Smooth muscle cell (in vitro differentiated cells): ENCODE data around the gene RAB27A. TPM values are rescaled to one million over a fixed set of nuclear protein-coding genes. Genes with fewer than 3 reads are reported as not detected.
A peak's percentile ranks its signal among the peaks of the same experiment; 100 is the strongest.

Source experiments
- DNase-seq: peaks from one replicate; lab custom pipeline; 2025; ENCODE audit not compliant: unreplicated experiment; lab: John Stamatoyannopoulos, UW
- H2AFZ ChIP-seq: fragments of 200-600 bp; sonication (generic); 2 replicates; pipeline ENCODE4 v1.6.0; 2016; ENCODE audit warnings: antibody characterized with exemption, low read depth, mild to moderate bottlenecking
- H3F3A ChIP-seq: fragments of 200-600 bp; sonication (generic); 2 replicates; pipeline ENCODE4 v1.6.0; 2017; ENCODE audit warnings: antibody characterized with exemption, low read depth
- H3K27ac ChIP-seq: fragments of 200-600 bp; sonication (generic); 2 replicates; pipeline ENCODE4 v1.5.1; 2016; ENCODE audit warnings: low read depth, mild to moderate bottlenecking
- H3K27me3 ChIP-seq: fragments of 200-600 bp; sonication (generic); 2 replicates; pipeline ENCODE4 v1.6.1; 2016; ENCODE audit warnings: low read depth, mild to moderate bottlenecking
- H3K36me3 ChIP-seq: fragments of 200-600 bp; sonication (generic); 2 replicates; pipeline ENCODE4 v1.5.1; 2016; ENCODE audit warnings: low read depth
- H3K4me1 ChIP-seq: fragments of 200-600 bp; sonication (generic); 2 replicates; pipeline ENCODE4 v1.5.1; 2016; ENCODE audit warnings: low read depth
- H3K4me2 ChIP-seq: fragments of 200-600 bp; sonication (generic); 2 replicates; pipeline ENCODE4 v1.6.0; 2016; ENCODE audit warnings: mild to moderate bottlenecking
- H3K4me3 ChIP-seq: fragments of 200-600 bp; sonication (generic); 2 replicates; pipeline ENCODE4 v1.5.1; 2016; ENCODE audit warnings: mild to moderate bottlenecking
- H3K79me2 ChIP-seq: fragments of 200-600 bp; sonication (generic); 2 replicates; pipeline ENCODE4 v1.6.0; 2016; ENCODE audit warnings: low read depth, mild to moderate bottlenecking
- H3K9ac ChIP-seq: fragments of 200-600 bp; sonication (generic); 2 replicates; pipeline ENCODE4 v1.6.0; 2016; ENCODE audit warnings: low read depth
- H3K9me3 ChIP-seq: fragments of 200-600 bp; sonication (generic); replicated peaks from 2 replicates; pipeline ENCODE4 v1.5.1; 2016; ENCODE audit warnings: low read depth
- H4K20me1 ChIP-seq: fragments of 200-600 bp; sonication (generic); 2 replicates; pipeline ENCODE4 v1.6.0; 2016; ENCODE audit warnings: low read depth
- WGBS: methylation state at CpG from one replicate; pipeline ENCODE4 v1.1.7; 2016; ENCODE audit warnings: low lambda C conversion rate; 5-methylcytosine and 5-hydroxymethylcytosine counted together
- polyA plus RNA-seq: library from polyadenylated mRNA; unstranded; fragments of >200 nt; fragmentation: Nextera tagmentation; extraction: Ambion mirVana; gene quantifications from 2 replicates; pipeline ENCODE4 v1.2.1, GENCODE V29; 2016
- total RNA-seq: library from RNA; depleted of rRNA; stranded (reverse); fragments of >200 nt; gene quantifications from 2 replicates; pipeline ENCODE4 v1.2.3, GENCODE V29; 2014
- TF ChIP-seq, protein P1 (sequence below): fragments of 200-600 bp; sonication (generic); IDR thresholded peaks from 2 replicates; pipeline ENCODE4 v1.5.1; 2017; ENCODE audit warnings: borderline replicate concordance, mild to moderate bottlenecking, antibody characterized with exemption; ENCODE audit not compliant: insufficient read depth, poor library complexity, severe bottlenecking

The RAB27A gene
- 14.6 and 18.0 TPM in 2 replicates for total RNA-seq
- polyA plus RNA-seq = 15.6 and 16.6 TPM in 2 replicates

DNA sequence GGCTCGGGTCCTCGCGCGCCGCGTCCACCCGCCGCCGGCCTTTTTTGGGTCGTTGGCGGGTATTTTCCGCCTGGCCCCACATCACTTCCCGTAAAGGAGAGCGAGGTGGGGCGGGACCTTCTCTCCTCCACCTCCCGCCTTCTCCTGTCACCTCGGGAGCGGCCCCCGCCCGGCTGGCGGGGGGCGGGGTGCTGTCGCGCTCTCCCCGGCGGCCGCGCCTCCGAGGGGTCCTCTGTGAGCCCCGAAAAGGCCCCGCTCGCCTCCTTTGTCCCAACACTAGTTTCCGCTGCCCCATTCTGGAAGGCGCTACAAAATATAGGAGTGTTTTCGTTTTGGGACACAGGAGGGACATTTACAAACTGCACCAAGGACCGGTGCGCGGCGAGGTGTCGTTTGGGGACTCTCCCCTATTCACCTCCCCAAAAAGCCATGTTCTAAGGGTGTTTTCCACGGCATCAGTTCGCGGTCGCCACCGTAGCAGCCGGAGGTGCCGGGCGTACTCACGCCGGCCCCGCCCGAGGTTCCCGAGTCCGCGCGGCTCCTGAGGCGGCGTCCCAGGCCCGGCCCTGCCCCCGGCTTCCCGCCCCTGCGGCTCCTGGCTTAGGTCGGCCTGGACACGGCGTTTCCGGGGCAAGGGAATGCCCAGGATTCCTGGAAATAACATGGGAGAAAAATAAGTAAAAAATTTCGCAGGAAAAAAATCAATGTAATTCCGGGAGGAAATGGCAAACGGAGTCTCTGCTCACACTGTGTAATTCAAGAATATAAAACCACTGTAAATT, at the start of gene RAB27A:
TSS of gene RAB27A (minus strand) at position 68 of the 782 bp plus-strand sequence. CDS start 54,879 bp downstream, outside the sequence.
- peak within 1 kb of the TSS; percentile 90 for H3K9ac ChIP-seq
- peak within 1 kb of the TSS; percentile 99 for H2AFZ ChIP-seq
- H3K4me1 ChIP-seq = peaks cover 7% of the 10 kb centered on the region
- peaks cover 36% of the 10 kb centered on the region for H3K79me2 ChIP-seq
- under 1% methylated on average over 51 of the region's 69 CpGs for WGBS
- peak within 1 kb of the TSS; percentile 82 for H3K27ac ChIP-seq
- H4K20me1 ChIP-seq = no peaks in the 10 kb centered on the region
- no peaks in the 10 kb centered on the region for H3F3A ChIP-seq
- H3K4me3 ChIP-seq = peak within 1 kb of the TSS; percentile 99
- H3K9me3 ChIP-seq = no peaks in the 10 kb centered on the region
- H3K27me3 ChIP-seq = no peaks in the 10 kb centered on the region
- no peaks in the 10 kb centered on the region for H3K36me3 ChIP-seq
- H3K4me2 ChIP-seq = peak within 1 kb of the TSS; percentile 99
- peak; percentile 40 for DNase-seq
- TF ChIP-seq, protein P1, sequence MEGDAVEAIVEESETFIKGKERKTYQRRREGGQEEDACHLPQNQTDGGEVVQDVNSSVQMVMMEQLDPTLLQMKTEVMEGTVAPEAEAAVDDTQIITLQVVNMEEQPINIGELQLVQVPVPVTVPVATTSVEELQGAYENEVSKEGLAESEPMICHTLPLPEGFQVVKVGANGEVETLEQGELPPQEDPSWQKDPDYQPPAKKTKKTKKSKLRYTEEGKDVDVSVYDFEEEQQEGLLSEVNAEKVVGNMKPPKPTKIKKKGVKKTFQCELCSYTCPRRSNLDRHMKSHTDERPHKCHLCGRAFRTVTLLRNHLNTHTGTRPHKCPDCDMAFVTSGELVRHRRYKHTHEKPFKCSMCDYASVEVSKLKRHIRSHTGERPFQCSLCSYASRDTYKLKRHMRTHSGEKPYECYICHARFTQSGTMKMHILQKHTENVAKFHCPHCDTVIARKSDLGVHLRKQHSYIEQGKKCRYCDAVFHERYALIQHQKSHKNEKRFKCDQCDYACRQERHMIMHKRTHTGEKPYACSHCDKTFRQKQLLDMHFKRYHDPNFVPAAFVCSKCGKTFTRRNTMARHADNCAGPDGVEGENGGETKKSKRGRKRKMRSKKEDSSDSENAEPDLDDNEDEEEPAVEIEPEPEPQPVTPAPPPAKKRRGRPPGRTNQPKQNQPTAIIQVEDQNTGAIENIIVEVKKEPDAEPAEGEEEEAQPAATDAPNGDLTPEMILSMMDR = no peak

DNA sequence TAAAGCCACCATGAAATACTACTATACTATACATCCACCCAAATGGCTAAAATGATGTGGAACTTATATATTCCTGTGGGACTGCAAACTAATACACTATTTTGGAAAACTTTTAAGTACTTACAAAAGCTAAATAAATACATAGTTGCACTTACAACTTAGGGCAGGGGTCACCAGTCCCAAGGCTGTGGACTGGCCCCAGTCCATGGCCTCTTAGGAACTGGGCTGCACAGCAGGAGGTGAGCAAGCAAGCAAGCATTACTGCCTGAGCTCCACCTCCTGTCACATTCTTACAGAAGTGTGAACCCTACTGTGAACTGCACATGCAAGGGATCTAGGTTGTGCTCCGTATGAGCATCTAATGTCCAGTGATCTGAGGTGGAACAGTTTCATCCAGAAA, 47.5 kb upstream of the RAB27A start:
- 85% methylated on average over 1 of the region's 1 CpG for WGBS
- Histone ChIP-seq H2AFZ (no peak overlapping the region), H3K9me3 (no peaks in the 10 kb centered on the region), H3K4me2 (no peak overlapping the region), H3K79me2 (no peaks in the 10 kb centered on the region), H3K27me3 (no peaks in the 10 kb centered on the region), H3K27ac (no peak overlapping the region), H3K36me3 (peaks cover 5% of the 10 kb centered on the region), H3K4me3 (no peak overlapping the region), H3K4me1 (no peaks in the 10 kb centered on the region), H3F3A (no peaks in the 10 kb centered on the region), H3K9ac (no peak overlapping the region), H4K20me1 (no peaks in the 10 kb centered on the region)
- TF ChIP-seq, protein P1 = no peak
- DNase-seq = no peak

DNA sequence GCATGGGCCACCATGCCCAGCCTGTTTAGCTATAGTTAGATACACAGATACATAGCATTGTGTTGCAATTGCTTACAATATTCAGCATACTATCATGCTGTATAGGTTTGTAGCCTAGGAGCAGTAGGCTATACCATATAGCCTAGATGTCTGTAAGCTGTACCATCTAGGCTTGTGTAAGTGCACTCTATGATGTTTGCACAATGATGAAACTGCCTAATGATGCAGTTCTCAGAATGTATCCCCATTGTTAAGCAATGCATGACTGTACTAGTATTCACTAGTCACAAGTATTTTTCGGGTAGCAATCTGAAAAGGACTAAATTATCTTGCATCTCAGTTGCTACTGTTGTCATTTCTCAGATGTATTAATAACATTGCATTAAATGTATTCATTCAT, 45.4 kb upstream of the RAB27A start:
- no peaks in the 10 kb centered on the region for H4K20me1 ChIP-seq
- H3K27ac ChIP-seq = no peak overlapping the region
- no peak for DNase-seq

More for the DNA sequence above, 45.4 kb upstream of the RAB27A start:
- H3K36me3 ChIP-seq = peaks cover 5% of the 10 kb centered on the region
- H3K4me3 ChIP-seq = no peak overlapping the region
- H3K9ac ChIP-seq = no peak overlapping the region
- no peaks in the 10 kb centered on the region for H3K9me3 ChIP-seq
- no peaks in the 10 kb centered on the region for H3K79me2 ChIP-seq
- H3K4me1 ChIP-seq = no peaks in the 10 kb centered on the region
- H3K4me2 ChIP-seq = no peak overlapping the region
- 96% methylated on average over 1 of the region's 1 CpG for WGBS
- no peaks in the 10 kb centered on the region for H3K27me3 ChIP-seq
- no peak overlapping the region for H2AFZ ChIP-seq
- no peaks in the 10 kb centered on the region for H3F3A ChIP-seq
- TF ChIP-seq, protein P1 = no peak
